ENCODE measurements around the gene PLCB1. TPM values are rescaled to one million over a fixed set of nuclear protein-coding genes. Genes with fewer than 3 reads are reported as not detected.

The PLCB1 gene
- polyA plus RNA-seq, 6 donors from 2014 or later = 0.27 to 0.79 (median 0.54) TPM; not detected in 2

DNA sequence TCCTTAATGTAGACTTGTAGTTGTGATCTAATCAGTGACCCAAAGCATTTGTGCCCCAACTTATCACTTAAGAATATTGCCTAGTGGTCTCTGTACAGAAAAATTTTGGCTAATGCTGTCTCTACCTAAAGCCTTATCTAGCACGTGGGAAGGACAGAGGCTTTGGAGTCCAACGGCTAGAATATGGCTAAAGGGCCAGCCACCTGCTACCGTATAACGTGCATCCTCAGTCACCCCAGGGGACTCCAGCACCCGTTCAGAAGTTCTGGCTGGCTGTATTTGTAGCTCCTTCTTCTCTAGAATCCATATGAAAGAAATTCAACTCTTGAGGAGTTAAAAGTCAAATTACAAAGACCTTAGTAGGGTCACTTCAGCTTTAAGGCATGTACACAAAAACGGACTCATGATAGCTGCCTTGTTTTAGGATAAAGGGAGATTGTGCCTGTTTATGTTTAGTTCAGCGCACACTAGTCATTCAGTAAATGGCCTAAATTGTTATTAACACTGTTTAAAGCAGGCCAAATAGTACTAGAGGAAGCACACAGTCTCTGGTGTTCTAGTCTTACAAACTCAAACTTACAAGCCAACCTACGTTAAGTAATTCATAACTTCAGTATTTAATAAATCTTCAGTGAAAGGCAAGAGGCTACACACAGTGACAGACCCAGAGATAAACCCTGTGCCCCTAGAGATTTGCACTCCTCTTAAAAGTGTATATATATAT is 529.3 kb downstream of the PLCB1 start:
- ATAC-seq (ENCODE audit: low read depth in 2 of 2) (no peak), DNase-seq (no peak)
- Mint-ChIP-seq H3K27ac (no peak overlapping the region), H3K4me1 (no peaks in the 10 kb centered on the region), H3K27me3 (no peaks in the 10 kb centered on the region), H3K9me3 (no peaks in the 10 kb centered on the region), H3K36me3 (no peaks in the 10 kb centered on the region), H3K4me3 (no peak overlapping the region)

DNA sequence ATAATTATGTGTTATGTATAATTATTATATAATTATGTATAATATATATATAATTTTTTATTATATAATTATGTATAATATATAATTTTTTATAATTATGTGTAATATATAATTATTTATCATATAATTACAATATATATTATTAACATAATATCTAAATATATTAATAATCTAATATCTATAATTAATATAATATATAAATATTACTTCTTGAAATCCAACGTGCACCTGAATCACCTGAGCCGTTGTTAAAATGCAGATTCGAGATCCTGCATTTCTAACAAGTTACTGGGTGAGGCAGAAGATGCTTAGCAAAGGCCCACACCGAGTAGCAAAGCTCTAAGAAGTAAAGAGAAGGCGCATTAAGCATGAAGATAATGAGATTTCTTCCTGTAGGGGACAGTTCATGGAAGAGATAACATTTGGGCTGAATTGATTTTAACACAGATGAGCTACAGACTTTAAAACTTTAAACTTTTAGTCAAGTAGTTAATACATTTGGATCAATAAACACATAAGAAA is 530.4 kb downstream of the PLCB1 start:
- no peak overlapping the region for H3K27ac Mint-ChIP-seq
- H3K36me3 Mint-ChIP-seq = no peaks in the 10 kb centered on the region
- no peaks in the 10 kb centered on the region for H3K9me3 Mint-ChIP-seq
- no peak for DNase-seq
- no peak overlapping the region for H3K4me3 Mint-ChIP-seq
- no peaks in the 10 kb centered on the region for H3K4me1 Mint-ChIP-seq
- H3K27me3 Mint-ChIP-seq = no peaks in the 10 kb centered on the region
- no peak for ATAC-seq (ENCODE audit: low read depth in 2 of 2)

DNA sequence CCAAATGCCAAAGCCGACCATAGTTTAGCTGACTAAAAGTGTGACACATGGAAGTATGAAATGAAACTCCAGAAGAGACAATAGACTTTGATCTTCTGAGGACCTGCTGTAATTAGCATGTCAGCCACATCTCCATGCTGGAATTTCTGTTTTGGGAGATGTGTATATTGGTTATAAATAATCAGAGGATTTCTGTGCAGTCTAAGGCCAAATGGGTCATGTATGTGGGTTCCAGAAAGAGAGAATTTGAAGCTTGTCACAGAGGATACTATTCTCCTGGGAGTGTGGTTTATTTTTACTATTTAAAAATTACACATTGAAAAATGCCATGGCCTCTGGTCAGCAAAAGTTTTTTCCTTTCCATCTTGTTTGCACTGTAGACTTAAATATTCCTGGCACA is 531.4 kb downstream of the PLCB1 start:
- H3K27me3 Mint-ChIP-seq = no peaks in the 10 kb centered on the region
- H3K9me3 Mint-ChIP-seq = no peaks in the 10 kb centered on the region
- H3K4me1 Mint-ChIP-seq = no peaks in the 10 kb centered on the region
- H3K4me3 Mint-ChIP-seq = no peak overlapping the region
- no peak for ATAC-seq (ENCODE audit: low read depth in 2 of 2)
- DNase-seq = no peak
- H3K27ac Mint-ChIP-seq = peak overlapping the region in 1 of 6 donors; percentile 69
- no peaks in the 10 kb centered on the region for H3K36me3 Mint-ChIP-seq

DNA sequence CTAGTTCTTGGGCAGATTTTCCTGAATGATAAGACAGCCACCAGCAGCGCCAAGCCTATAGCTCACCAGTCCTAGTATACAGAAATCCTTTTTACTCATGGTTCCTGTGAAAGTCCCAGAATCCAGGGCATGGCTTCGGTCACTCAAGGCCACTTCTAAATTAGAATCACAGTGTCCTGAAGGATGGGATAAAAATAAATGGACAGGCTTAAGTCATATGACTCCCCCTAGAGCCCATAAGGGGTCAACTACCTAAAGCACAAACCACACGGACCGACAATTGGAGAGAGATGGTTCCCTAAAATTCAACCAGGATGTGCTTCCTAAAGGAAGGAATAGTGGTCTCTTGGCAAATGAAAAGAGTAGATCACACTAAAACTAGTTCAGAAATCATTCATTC is 532.7 kb downstream of the PLCB1 start:
- Mint-ChIP-seq H3K4me1 (no peaks in the 10 kb centered on the region), H3K9me3 (no peaks in the 10 kb centered on the region), H3K4me3 (no peak overlapping the region), H3K27me3 (no peaks in the 10 kb centered on the region), H3K27ac (no peak overlapping the region), H3K36me3 (no peaks in the 10 kb centered on the region)
- ATAC-seq (ENCODE audit: low read depth in 2 of 2) (no peak), DNase-seq (no peak)

DNA sequence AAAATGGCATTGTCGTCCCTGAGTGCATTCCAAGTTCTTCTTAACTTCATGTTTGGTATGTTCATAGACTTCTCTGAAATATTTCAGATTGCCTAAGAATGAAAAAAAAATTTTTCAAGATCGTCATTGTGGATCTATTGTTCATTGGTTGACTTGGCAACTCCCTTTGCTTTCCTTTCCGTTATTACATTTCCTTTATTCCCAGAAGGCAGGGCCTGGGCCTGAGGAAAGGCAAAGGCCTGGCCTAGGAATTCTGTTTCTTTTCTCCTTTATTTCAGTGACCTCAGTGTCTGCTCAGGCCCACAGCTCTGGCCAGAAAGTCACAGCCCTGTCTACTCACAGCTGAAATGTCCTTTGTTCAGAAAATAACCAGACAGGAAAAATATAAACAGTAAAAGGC is 535.2 kb downstream of the PLCB1 start:
- DNase-seq (no peak), ATAC-seq (ENCODE audit: low read depth in 2 of 2) (no peak)
- no peaks in the 10 kb centered on the region for H3K4me1 Mint-ChIP-seq
- no peaks in the 10 kb centered on the region for H3K9me3 Mint-ChIP-seq
- H3K36me3 Mint-ChIP-seq = no peaks in the 10 kb centered on the region
- no peak overlapping the region for H3K4me3 Mint-ChIP-seq
- H3K27ac Mint-ChIP-seq = no peak overlapping the region
- no peaks in the 10 kb centered on the region for H3K27me3 Mint-ChIP-seq

DNA sequence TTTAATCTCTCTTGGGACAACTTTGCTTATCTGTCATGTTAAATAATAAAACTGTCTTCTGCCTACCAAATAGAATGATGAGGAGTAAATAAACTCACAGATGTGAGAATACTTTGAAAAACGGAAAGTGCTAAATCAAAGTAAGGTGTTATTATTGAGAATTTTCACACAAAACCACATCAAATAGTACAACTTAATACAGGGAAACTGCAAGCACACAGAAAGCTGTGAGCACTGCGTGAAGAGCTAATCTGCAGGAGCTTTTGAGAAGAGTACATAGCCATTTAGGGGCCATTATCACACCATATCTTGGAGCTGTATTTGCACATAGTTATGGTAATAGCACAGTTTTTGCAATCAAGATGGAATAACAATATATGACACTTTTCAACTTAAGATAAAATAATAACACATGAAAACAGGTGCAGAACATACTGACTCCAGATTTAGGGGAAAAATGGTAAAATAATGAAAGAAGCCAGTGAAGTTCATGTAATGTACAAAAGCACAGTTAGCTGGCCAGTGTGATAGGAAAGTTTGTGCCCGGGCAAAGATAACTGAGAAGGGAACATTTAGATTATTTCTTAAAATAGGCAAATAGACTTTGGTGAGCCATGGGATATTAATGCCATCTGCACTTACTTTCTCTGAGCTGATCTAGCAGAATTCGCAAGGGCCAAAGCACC is 538.3 kb downstream of the PLCB1 start:
- Mint-ChIP-seq H3K4me1 (no peaks in the 10 kb centered on the region), H3K27ac (no peak overlapping the region), H3K9me3 (no peaks in the 10 kb centered on the region), H3K4me3 (no peak overlapping the region), H3K36me3 (no peaks in the 10 kb centered on the region), H3K27me3 (no peaks in the 10 kb centered on the region)
- ATAC-seq (ENCODE audit: low read depth in 2 of 2) = no peak
- no peak for DNase-seq

DNA sequence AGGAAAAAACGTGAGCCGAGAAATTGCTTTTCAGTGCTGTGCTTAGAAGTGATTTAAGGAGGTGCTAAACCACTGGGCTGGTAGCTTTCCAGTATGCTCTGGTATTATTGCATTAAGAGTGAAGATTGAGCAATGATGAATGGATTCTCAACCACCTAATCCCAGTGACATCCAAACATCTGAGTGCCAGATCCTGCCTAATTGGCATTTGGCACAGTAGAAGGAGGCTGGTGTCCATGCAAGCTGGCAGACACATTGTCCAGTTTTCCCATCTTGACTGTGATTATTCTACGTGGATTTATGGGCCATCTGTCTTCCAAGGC is 538.8 kb downstream of the PLCB1 start:
- no peak overlapping the region for H3K27ac Mint-ChIP-seq
- H3K27me3 Mint-ChIP-seq = no peaks in the 10 kb centered on the region
- no peaks in the 10 kb centered on the region for H3K9me3 Mint-ChIP-seq
- DNase-seq (no peak), ATAC-seq (ENCODE audit: low read depth in 2 of 2) (no peak)
- H3K36me3 Mint-ChIP-seq = no peaks in the 10 kb centered on the region
- no peaks in the 10 kb centered on the region for H3K4me1 Mint-ChIP-seq
- H3K4me3 Mint-ChIP-seq = no peak overlapping the region

DNA sequence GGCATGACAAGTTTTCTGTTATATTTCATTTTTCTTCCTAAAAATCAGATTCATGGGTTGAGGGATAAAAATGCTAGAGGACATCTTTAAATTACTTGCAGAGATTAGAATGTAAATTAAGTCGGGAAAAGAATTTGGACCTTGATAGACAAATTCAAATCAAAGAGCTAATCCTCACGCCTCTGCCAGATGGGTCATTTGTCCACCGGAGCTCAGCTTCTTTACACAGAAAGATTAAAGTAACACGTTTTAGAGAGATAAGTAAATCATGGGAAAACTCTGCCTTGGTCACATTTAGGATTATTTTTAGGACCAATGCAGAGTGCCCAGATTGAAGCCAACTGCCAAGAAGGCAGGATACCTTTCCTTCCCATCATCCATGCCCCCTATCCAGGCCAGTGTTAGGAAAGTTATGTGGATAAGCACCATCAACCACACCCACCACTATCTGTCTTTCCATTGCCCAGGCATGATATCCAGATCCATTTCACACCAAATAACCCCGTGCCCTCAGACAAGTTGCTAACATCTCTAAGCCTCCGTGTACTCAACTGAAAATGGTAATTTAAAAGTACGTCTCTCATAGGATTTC is 539.4 kb downstream of the PLCB1 start:
- Mint-ChIP-seq H3K27ac (no peak overlapping the region), H3K4me3 (no peak overlapping the region), H3K27me3 (no peaks in the 10 kb centered on the region), H3K36me3 (no peaks in the 10 kb centered on the region), H3K4me1 (no peaks in the 10 kb centered on the region), H3K9me3 (peaks cover 0 to 2% (median 0%) of the 10 kb centered on the region in 7 donors)
- no peak for DNase-seq
- no peak for ATAC-seq (ENCODE audit: low read depth in 2 of 2)

DNA sequence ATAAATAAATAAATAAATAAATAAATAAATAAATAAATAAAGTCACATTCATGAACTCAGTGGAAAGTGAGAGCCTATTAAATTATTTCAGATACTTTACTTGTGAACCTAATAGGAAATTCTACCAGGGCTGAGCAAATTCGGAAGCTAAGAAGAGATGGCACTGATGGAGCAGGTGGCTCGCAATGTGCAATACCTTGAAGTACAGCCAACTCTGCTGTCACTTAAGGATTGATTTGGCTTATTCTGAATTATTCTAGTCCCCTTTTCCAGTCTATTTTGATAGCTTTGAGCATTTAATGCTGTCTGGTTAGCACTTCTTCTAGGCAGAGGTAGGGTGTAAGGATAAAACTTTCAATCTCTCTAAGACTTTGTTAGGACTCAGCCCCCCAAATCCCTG is 541.0 kb downstream of the PLCB1 start:
- Mint-ChIP-seq H3K9me3 (peaks cover 0 to 6% (median 0%) of the 10 kb centered on the region in 7 donors), H3K27ac (no peak overlapping the region), H3K36me3 (no peaks in the 10 kb centered on the region), H3K4me3 (no peak overlapping the region), H3K27me3 (no peaks in the 10 kb centered on the region), H3K4me1 (no peaks in the 10 kb centered on the region)
- ATAC-seq (ENCODE audit: low read depth in 2 of 2) (no peak), DNase-seq (no peak)

DNA sequence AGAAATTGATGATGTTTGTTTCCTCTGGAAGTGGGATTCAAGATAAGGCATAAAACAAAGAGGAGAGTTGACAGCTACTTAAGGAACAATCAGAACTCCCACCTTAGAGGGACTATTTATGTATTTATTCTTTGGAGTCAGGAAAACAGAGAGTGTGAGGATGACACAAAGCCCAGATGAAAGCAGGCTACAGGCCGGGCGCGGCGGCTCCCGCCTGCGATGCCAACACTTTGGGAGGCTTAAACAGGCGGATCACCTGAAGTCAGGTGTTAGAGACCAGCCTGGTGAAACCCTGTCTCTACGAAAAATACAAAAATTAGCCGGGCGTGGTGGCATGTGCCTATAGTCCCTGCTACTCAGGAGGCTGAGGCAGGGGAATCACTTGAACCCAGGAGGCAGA is 543.8 kb downstream of the PLCB1 start:
- DNase-seq = no peak
- Mint-ChIP-seq H3K9me3 (peaks cover 0 to 6% (median 0%) of the 10 kb centered on the region in 7 donors), H3K36me3 (no peaks in the 10 kb centered on the region), H3K27me3 (no peaks in the 10 kb centered on the region), H3K4me3 (no peak overlapping the region), H3K4me1 (no peaks in the 10 kb centered on the region), H3K27ac (peak overlapping the region in 1 of 6 donors; percentile 57)
- no peak for ATAC-seq (ENCODE audit: low read depth in 2 of 2)

DNA sequence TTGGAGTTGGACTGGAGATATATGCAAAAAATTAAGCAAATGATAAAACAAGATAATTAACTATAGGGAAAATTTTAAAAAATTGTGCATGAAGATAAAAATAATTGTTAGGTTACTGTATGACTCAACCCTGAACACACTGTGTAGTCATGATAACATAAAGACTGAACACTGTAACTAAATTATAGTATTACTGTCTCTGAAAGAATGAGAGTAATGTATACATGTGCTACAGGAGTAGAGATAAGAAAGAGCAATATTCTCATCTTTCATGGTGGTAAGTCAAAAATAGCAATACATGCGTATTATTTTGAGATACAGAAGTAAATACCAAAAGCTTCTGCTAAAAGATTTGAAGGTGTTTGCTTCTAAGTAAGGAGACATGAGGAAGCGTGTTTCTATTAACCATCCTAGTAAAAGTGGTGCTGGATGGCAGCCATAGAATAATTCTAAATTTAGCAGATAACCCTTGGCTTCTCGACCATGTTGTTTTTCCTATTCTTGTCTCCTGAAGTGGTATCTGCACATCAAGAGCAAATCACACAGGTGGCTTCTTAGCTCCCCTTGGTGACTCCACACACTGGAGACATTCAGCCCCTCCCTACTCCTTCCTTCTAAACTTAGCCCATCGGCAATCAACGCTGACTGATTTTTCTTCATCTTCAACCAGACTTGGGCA is 546.2 kb downstream of the PLCB1 start:
- Mint-ChIP-seq H3K9me3 (peaks cover 0 to 6% (median 0%) of the 10 kb centered on the region in 7 donors), H3K27me3 (no peaks in the 10 kb centered on the region), H3K4me3 (no peak overlapping the region), H3K27ac (no peak overlapping the region), H3K4me1 (no peaks in the 10 kb centered on the region), H3K36me3 (no peaks in the 10 kb centered on the region)
- no peak for ATAC-seq (ENCODE audit: low read depth in 2 of 2)
- no peak for DNase-seq

DNA sequence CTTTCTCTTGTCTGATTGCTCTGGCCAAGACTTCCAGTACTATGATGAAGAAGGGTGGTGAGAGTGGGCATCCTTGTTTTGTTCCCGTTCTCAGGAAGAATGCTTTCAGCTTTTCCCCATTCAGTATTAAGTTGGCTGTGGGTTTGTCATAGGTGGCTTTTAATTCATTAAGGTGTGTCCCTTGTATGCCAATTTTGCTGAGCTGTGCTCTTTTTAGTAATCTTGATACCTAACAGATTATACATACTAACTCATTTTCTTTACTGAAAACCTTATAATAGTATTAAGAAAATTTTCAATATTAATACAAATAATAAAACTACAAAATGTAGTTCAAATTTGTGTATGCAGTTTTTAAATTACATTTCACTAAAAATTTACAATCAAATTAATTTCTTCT is 557.3 kb downstream of the PLCB1 start:
- Mint-ChIP-seq H3K4me1 (no peaks in the 10 kb centered on the region), H3K27me3 (no peaks in the 10 kb centered on the region)

DNA sequence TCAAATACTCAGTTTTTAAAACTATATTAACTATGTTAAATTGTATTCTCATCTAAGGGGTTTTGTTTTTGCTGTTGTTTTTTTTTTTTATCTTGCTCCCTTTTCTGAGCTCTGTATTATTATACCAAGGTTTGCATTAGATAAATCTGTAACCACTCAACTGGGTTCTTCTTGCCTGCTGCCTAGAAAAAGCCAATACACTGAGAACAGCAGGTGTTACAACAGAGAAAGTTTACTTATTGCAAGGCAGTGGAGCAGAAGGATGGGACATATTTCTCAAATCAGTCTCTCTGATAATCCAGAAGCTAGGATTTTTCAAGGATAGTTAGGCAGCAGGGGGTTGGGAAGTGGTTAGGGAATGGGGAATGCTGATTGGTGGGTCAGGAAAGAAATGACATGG is 558.0 kb downstream of the PLCB1 start:
- ATAC-seq (ENCODE audit: low read depth in 2 of 2) = no peak
- Mint-ChIP-seq H3K27me3 (no peaks in the 10 kb centered on the region), H3K36me3 (no peaks in the 10 kb centered on the region), H3K27ac (no peak overlapping the region), H3K9me3 (peaks cover 0 to 22% (median 7%) of the 10 kb centered on the region in 7 donors), H3K4me1 (no peaks in the 10 kb centered on the region), H3K4me3 (no peak overlapping the region)
- no peak for DNase-seq

More for the DNA sequence above, 557.3 kb downstream of the PLCB1 start:
- ATAC-seq (ENCODE audit: low read depth in 2 of 2) (no peak), DNase-seq (no peak)
- no peak overlapping the region for H3K27ac Mint-ChIP-seq
- H3K9me3 Mint-ChIP-seq = peaks cover 0 to 22% (median 7%) of the 10 kb centered on the region in 7 donors
- no peaks in the 10 kb centered on the region for H3K36me3 Mint-ChIP-seq
- no peak overlapping the region for H3K4me3 Mint-ChIP-seq

DNA sequence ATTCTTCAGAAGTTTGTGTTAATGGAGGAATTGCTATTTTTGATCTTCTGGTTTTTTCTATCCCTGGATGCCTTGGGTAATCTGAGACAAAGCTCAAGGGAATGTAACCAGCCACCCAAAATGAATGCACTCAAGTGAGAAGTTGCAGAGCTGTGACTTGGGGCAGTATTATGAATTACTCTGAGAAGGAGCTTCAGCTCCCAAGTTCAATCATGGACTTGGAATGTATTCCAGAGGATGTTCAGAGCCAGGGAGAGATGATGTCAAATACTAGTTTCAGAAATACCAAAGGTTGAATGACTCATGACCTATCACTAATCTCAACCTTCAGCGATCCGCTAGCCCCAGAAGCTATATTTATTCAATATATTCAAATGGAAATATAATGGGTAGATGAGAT is 561.6 kb downstream of the PLCB1 start:
- H3K36me3 Mint-ChIP-seq = no peaks in the 10 kb centered on the region
- H3K27me3 Mint-ChIP-seq = no peaks in the 10 kb centered on the region

More for the DNA sequence above, 561.6 kb downstream of the PLCB1 start:
- Mint-ChIP-seq H3K27ac (no peak overlapping the region), H3K4me3 (no peak overlapping the region), H3K4me1 (no peaks in the 10 kb centered on the region), H3K9me3 (peaks cover 0 to 14% (median 6%) of the 10 kb centered on the region in 7 donors)
- DNase-seq = no peak
- ATAC-seq (ENCODE audit: low read depth in 2 of 2) = no peak
